HEK293 (cell line): ENCODE measurements around the gene SLC39A3.

Source experiments
- CTCF ChIP-seq: fragments of 450-650 bp; formaldehyde crosslinking; IDR thresholded peaks from 2 replicates; pipeline ENCODE4 v1.5.1; 2016; ENCODE audit warnings: missing biosample characterization, missing genetic modification characterization
- ZBTB20 ChIP-seq: fragments of 450-650 bp; formaldehyde crosslinking; IDR thresholded peaks from 2 replicates; pipeline ENCODE4 v1.5.1; 2016; ENCODE audit warnings: missing biosample characterization, missing genetic modification characterization
- ZNF19 ChIP-seq: fragments of 450-650 bp; formaldehyde crosslinking; IDR thresholded peaks from 2 replicates; pipeline ENCODE4; 2016; ENCODE audit warnings: missing biosample characterization, missing genetic modification characterization, low read depth
- ZNF26 ChIP-seq: fragments of 450-650 bp; formaldehyde crosslinking; IDR thresholded peaks from 2 replicates; pipeline ENCODE4 v1.5.1; 2016; ENCODE audit warnings: missing biosample characterization, missing genetic modification characterization
- ZNF488 ChIP-seq: fragments of 450-650 bp; formaldehyde crosslinking; IDR thresholded peaks from 2 replicates; pipeline ENCODE4 v1.5.1; 2016; ENCODE audit warnings: missing biosample characterization, missing genetic modification characterization
- ZNF513 ChIP-seq: fragments of 450-650 bp; IDR thresholded peaks from 2 replicates; pipeline ENCODE4 v1.5.1; 2018; ENCODE audit warnings: missing biosample characterization, missing genetic modification characterization
- ZSCAN16 ChIP-seq: fragments of 450-650 bp; formaldehyde crosslinking; IDR thresholded peaks from 2 replicates; pipeline ENCODE4 v1.5.1; 2016; ENCODE audit warnings: missing biosample characterization, missing genetic modification characterization

DNA sequence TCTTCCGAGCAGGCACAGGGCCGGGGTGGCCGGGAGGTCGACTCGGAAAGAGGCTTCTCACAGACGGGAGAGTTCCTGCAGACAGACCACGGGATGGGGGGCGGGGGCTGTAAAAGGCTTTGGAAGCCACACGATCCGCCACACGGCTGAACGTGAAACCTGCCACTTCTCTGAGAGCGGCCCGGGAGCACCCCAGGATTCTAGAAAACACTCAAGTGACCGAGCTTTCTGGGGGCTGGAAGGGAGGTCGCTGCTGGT lies 15.6 kb upstream of the SLC39A3 start:
- TF ChIP-seq CTCF (no peak), ZNF513 (tag by site-specific recombination) (no peak), ZNF26 (no peak), ZBTB20 (no peak), ZNF488 (tag by site-specific recombination) (no peak), ZSCAN16 (tag by site-specific recombination) (no peak), ZNF19 (tag by site-specific recombination) (no peak)
